Neural progenitor cell (in vitro differentiated cells): ENCODE data around the gene PTPRJ. TPM values are rescaled to one million over a fixed set of nuclear protein-coding genes. Genes with fewer than 3 reads are reported as not detected.
A peak's percentile ranks its signal among the peaks of the same experiment; 100 is the strongest.

Experiments used
- DNase-seq: peaks from one replicate; pipeline ENCODE4 v3.0.0-alpha.2; 2016; ENCODE audit warnings: low spot score
- H2AFZ ChIP-seq: fragments of 200-600 bp; sonication (generic); replicated peaks from 2 replicates; pipeline ENCODE4 v1.6.1; 2016; ENCODE audit warnings: antibody characterized with exemption
- H3F3A ChIP-seq: fragments of 200-600 bp; sonication (generic); 2 replicates; pipeline ENCODE4 v1.6.1; 2016; ENCODE audit warnings: antibody characterized with exemption, low read depth
- H3K27ac ChIP-seq: fragments of 200-600 bp; sonication (generic); 2 replicates; pipeline ENCODE4 v1.5.1; 2016; ENCODE audit warnings: mild to moderate bottlenecking
- H3K27me3 ChIP-seq: fragments of 200-600 bp; sonication (generic); 2 replicates; pipeline ENCODE4 v1.6.1; 2016; ENCODE audit warnings: mild to moderate bottlenecking, moderate library complexity
- H3K36me3 ChIP-seq: fragments of 200-600 bp; sonication (generic); 2 replicates; pipeline ENCODE4 v1.5.1; 2016
- H3K4me1 ChIP-seq: fragments of 200-600 bp; sonication (generic); 2 replicates; pipeline ENCODE4 v1.6.1; 2016; ENCODE audit warnings: mixed run types
- H3K4me2 ChIP-seq: fragments of 200-600 bp; sonication (generic); 2 replicates; pipeline ENCODE4 v1.6.1; 2016
- H3K4me3 ChIP-seq: fragments of 200-600 bp; sonication (generic); 2 replicates; pipeline ENCODE4 v1.5.1; 2016
- H3K79me2 ChIP-seq: fragments of 200-600 bp; sonication (generic); 2 replicates; pipeline ENCODE4 v1.6.1; 2016; ENCODE audit warnings: low read depth
- H3K9ac ChIP-seq: fragments of 200-600 bp; sonication (generic); 2 replicates; pipeline ENCODE4 v1.6.1; 2016
- H3K9me3 ChIP-seq: fragments of 200-600 bp; sonication (generic); 2 replicates; pipeline ENCODE4 v1.5.1; 2016; ENCODE audit warnings: low read depth
- H4K20me1 ChIP-seq: fragments of 200-600 bp; sonication (generic); 2 replicates; pipeline ENCODE4 v1.6.1; 2016; ENCODE audit warnings: low read depth
- H3K27ac Mint-ChIP-seq: 3 replicates; pipeline ENCODE4 v1.8.0; 2021; ENCODE audit warnings: mixed read lengths
- H3K27me3 Mint-ChIP-seq: 2 replicates; pipeline ENCODE4 v1.8.0; 2022; ENCODE audit warnings: low read depth, mild to moderate bottlenecking, inconsistent platforms, moderate library complexity, mixed read lengths; ENCODE audit not compliant: insufficient read depth
- H3K36me3 Mint-ChIP-seq: 3 replicates; pipeline ENCODE4 v1.8.0; 2021; ENCODE audit warnings: mixed read lengths
- H3K4me1 Mint-ChIP-seq: 3 replicates; pipeline ENCODE4 v1.8.0; 2021; ENCODE audit warnings: mixed read lengths
- H3K4me3 Mint-ChIP-seq: 3 replicates; pipeline ENCODE4 v1.8.0; 2021; ENCODE audit warnings: mild to moderate bottlenecking, moderate library complexity, mixed read lengths
- H3K9me3 Mint-ChIP-seq: 3 replicates; pipeline ENCODE4 v1.8.0; 2020; ENCODE audit warnings: mixed read lengths
- EZH2 ChIP-seq: fragments of 200-600 bp; sonication (generic); IDR thresholded peaks from 2 replicates; pipeline ENCODE4 v1.6.1; 2017; ENCODE audit warnings: antibody characterized with exemption, mild to moderate bottlenecking, moderate library complexity
- EZH2phosphoT487 ChIP-seq: fragments of 200-600 bp; sonication (generic); IDR thresholded peaks from 2 replicates; pipeline ENCODE4 v1.6.1; 2017; ENCODE audit warnings: antibody characterized with exemption
- total RNA-seq: library from RNA; depleted of rRNA; stranded (reverse); fragments of >200 nt; gene quantifications from 2 replicates; pipeline ENCODE4 v1.2.3, GENCODE V29; 2015; ENCODE audit warnings: low replicate concordance
- TF ChIP-seq, protein P1 (sequence below): fragments of 200-600 bp; sonication (generic); IDR thresholded peaks from 2 replicates; pipeline ENCODE4 v1.5.1; 2017; ENCODE audit warnings: antibody characterized with exemption, mild to moderate bottlenecking

Gene PTPRJ
- total RNA-seq, 1 donor from 2014 or later: 28.0 TPM

DNA sequence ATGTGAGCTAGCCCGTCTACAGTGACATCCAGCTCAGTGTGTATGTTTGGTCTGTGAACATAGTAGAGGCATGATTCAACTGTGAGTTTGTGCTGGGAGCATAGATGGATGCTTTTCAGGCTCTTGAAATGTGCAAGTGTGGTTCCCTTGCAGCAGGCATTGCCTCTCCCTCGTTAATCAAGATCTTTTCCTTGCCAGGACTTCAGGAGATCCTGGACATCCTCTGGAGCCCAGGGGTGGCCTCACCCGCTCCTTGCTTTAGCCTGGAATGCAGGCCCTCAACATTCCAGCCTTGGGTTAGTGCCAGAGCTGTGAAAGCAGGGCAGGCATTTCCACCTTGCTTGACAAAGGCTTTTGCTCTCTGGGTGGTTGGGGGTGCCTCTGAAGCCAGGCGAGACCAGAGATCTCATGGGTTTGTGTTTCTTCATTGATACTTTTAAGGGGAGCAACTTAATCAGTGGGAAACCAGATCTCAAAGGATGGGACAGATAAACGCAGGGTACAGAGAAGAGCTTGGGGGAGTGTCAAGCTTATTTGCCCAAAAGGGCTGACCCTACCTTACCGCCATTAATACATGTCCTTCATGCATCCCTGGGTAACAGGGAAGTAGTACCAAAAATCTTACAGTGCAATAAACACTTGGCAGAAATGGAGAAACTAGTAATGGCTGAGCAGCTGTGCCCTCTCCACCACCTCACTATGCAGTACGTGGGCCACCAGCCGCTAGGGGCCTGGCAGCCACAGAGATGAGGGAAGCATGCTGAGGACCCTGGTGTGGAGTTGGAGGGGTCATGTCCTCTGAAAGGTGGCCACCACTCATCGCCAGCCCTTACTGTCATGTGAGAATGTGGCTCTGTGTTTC is 72.1 kb downstream of the PTPRJ start:
- Histone ChIP-seq H3K9ac (no peak overlapping the region), H3F3A (peaks cover 30% of the 10 kb centered on the region), H3K4me3 (no peak overlapping the region), H3K27me3 (no peaks in the 10 kb centered on the region), H3K36me3 (no peaks in the 10 kb centered on the region), H2AFZ (no peak overlapping the region), H3K27ac (no peak overlapping the region), H3K4me2 (no peak overlapping the region), H3K9me3 (no peaks in the 10 kb centered on the region), H3K4me1 (peaks cover 28% of the 10 kb centered on the region), H3K79me2 (peaks cover 5% of the 10 kb centered on the region), H4K20me1 (peaks cover 21% of the 10 kb centered on the region)
- Mint-ChIP-seq H3K27ac (no peak overlapping the region), H3K27me3 (no peaks in the 10 kb centered on the region), H3K9me3 (no peaks in the 10 kb centered on the region), H3K36me3 (no peaks in the 10 kb centered on the region), H3K4me3 (no peak overlapping the region), H3K4me1 (peaks cover 50% of the 10 kb centered on the region)
- DNase-seq: peak; percentile 24
- TF ChIP-seq EZH2phosphoT487 (no peak), EZH2 (no peak)
- TF ChIP-seq, protein P1, sequence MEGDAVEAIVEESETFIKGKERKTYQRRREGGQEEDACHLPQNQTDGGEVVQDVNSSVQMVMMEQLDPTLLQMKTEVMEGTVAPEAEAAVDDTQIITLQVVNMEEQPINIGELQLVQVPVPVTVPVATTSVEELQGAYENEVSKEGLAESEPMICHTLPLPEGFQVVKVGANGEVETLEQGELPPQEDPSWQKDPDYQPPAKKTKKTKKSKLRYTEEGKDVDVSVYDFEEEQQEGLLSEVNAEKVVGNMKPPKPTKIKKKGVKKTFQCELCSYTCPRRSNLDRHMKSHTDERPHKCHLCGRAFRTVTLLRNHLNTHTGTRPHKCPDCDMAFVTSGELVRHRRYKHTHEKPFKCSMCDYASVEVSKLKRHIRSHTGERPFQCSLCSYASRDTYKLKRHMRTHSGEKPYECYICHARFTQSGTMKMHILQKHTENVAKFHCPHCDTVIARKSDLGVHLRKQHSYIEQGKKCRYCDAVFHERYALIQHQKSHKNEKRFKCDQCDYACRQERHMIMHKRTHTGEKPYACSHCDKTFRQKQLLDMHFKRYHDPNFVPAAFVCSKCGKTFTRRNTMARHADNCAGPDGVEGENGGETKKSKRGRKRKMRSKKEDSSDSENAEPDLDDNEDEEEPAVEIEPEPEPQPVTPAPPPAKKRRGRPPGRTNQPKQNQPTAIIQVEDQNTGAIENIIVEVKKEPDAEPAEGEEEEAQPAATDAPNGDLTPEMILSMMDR: no peak

DNA sequence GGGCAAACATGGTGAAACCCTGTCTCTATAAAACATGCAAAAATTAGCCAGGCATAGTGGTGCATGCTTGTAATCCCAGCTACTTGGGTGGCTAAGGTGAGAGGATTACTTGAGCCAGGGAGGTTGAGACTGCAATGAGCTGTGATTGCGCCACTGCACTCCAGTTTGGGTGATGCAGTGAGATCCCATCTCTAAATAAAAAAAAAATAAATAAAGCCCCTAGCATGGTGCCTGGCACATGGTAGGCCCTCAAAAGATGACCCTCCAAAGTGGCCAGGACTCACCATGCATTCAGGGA is 74.6 kb downstream of the PTPRJ start:
- Histone ChIP-seq H3K4me2 (no peak overlapping the region), H3F3A (peaks cover 25% of the 10 kb centered on the region), H3K27ac (no peak overlapping the region)

DNA sequence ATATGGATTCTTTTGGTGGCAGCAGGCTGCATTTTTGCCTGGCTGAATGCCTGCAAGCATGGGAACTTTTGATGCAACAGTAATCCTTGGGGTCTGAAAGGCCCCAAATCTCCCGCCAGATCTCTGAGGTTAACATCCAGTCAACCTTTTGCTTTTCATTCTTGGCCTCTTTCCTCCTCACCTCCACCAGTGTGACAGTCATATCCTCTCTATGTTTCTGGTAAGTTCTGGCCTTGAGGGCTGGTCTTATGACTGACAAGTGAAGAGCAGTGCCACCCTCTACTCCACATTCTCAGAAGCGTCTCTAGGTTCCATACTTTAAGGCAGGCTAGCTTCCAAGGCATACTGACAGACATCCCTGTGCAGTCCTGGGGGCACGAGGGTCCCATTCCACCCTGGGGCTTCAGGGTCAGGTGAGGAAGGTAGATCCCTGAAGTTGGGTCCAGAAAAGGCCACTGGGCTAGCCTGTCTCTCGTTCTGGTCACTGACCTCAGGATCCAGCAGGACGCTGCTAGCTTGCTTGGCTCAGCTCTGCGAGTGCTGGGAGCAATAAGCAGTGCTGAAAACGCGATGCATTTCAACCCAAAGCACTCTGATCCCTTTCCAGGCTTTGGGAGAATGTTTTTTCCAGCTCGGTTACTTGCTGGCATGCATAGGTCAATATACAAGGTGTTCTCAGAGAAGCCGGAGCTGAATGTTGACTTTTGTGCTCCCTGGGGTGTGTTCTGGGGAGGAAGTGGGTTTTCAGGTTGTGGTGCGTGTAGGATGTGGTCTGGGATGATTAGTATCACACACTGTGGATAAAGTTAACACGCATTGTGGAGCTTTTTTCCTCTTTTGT is 75.2 kb downstream of the PTPRJ start:
- Mint-ChIP-seq H3K27ac (no peak overlapping the region), H3K27me3 (peaks cover 4% of the 10 kb centered on the region), H3K36me3 (no peaks in the 10 kb centered on the region), H3K4me3 (no peak overlapping the region), H3K9me3 (no peaks in the 10 kb centered on the region), H3K4me1 (peaks cover 39% of the 10 kb centered on the region)
- Histone ChIP-seq H3K4me3 (no peak overlapping the region), H3K9me3 (no peaks in the 10 kb centered on the region), H3K79me2 (peaks cover 5% of the 10 kb centered on the region), H2AFZ (no peak overlapping the region), H3F3A (peaks cover 25% of the 10 kb centered on the region), H3K36me3 (no peaks in the 10 kb centered on the region), H3K4me2 (peak overlapping the region; percentile 13), H3K9ac (no peak overlapping the region), H3K4me1 (peaks cover 25% of the 10 kb centered on the region), H3K27me3 (no peaks in the 10 kb centered on the region), H4K20me1 (peaks cover 21% of the 10 kb centered on the region), H3K27ac (no peak overlapping the region)
- no peak for DNase-seq
- TF ChIP-seq EZH2 (no peak), EZH2phosphoT487 (no peak)
- TF ChIP-seq, protein P1: no peak

More for the DNA sequence above, 74.6 kb downstream of the PTPRJ start:
- H3K27me3 Mint-ChIP-seq: peaks cover 4% of the 10 kb centered on the region
- no peak for DNase-seq
- no peak overlapping the region for H3K4me3 Mint-ChIP-seq
- H3K36me3 Mint-ChIP-seq: no peaks in the 10 kb centered on the region
- H3K36me3 ChIP-seq: no peaks in the 10 kb centered on the region
- no peaks in the 10 kb centered on the region for H3K9me3 ChIP-seq
- H3K27me3 ChIP-seq: no peaks in the 10 kb centered on the region
- no peaks in the 10 kb centered on the region for H3K9me3 Mint-ChIP-seq
- TF ChIP-seq, protein P1: no peak
- no peak for TF ChIP-seq EZH2phosphoT487
- no peak for TF ChIP-seq EZH2
- no peak overlapping the region for H2AFZ ChIP-seq
- H3K4me1 ChIP-seq: peaks cover 19% of the 10 kb centered on the region
- no peak overlapping the region for H3K4me3 ChIP-seq
- H3K27ac Mint-ChIP-seq: no peak overlapping the region
- H3K79me2 ChIP-seq: peaks cover 5% of the 10 kb centered on the region
- H3K4me1 Mint-ChIP-seq: peaks cover 38% of the 10 kb centered on the region
- no peak overlapping the region for H3K9ac ChIP-seq
- peaks cover 21% of the 10 kb centered on the region for H4K20me1 ChIP-seq
